ENCODE results near the gene GDF7. TPM values are rescaled to one million over a fixed set of nuclear protein-coding genes. Genes with fewer than 3 reads are reported as not detected.

GDF7 gene
- total and polyA plus RNA-seq, 2 of the 4 experiments (the other 2 are of a cell fraction): under 0.01 to 0.02 TPM

DNA sequence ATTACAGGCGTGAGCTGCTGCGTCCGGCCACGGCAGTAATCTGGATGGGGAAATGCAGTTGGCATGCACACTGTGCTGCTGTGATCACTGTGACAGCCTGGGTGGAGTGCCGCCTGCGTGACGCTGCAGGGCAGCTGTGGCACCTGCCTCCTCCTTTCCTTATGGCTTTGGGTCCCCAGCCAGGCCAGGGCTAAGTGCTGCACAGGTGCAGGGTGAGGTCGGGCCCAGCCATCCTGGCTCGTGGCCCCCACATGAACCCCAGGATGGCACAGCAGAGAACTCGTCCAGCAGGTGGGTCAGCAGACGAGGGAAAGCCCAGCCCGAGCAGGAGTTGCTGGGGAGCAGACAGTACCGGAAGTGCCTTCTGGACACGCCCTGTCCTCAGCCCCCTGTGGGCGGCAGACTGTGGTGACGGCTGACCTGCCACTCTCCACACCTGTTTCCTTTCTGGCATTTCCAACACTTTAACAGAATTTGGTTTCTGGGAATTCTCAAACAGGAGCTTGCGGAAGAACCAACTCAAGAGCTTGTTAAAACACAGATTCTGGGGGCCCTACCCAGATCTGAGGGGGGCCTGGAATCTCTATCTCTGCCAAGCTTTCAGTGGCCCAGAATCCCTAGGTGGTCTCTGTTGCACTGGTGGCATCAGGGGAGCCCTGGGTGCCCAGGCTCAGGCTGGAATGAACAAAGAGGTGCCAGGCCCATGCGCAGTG lies 33.0 kb upstream of the GDF7 start:
- intact Hi-C loops (cut with micrococcal nuclease): loop anchor here (2.0 kb wide), 1 partner anchor 15 kb away; no protein-coding TSS in a partner anchor

More for the DNA sequence above, 33.0 kb upstream of the GDF7 start:
- in situ Hi-C loops (cut with MboI; ENCODE audit: low sequenced_read_pairs): loop anchor here (5.0 kb wide), 1 partner anchor 192 kb away; no protein-coding TSS in a partner anchor
- Histone ChIP-seq H3K56ac (ENCODE audit: extremely low read depth, insufficient read depth, low read length) (no peak overlapping the region), H2BK15ac (ENCODE audit: low read depth, low read length) (no peak overlapping the region), H4K91ac (ENCODE audit: insufficient read depth, low read depth, low read length) (no peak overlapping the region), H3K4ac (ENCODE audit: low read depth, low read length) (no peak overlapping the region), H4K20me1 (ENCODE audit: insufficient read depth, low read length) (no peaks in the 10 kb centered on the region), H3K4me3 (ENCODE audit: insufficient read depth, low read depth, low read length) (no peak overlapping the region), H2BK20ac (ENCODE audit: low read depth, low read length) (no peak overlapping the region), H4K5ac (ENCODE audit: low read depth, low read length) (no peak overlapping the region), H2AK5ac (ENCODE audit: low read depth, low read length) (no peak overlapping the region), H3K79me1 (ENCODE audit: low read depth in 1 of 2, low read length in 2 of 2) (no peaks in the 10 kb centered on the region), H3K18ac (ENCODE audit: low read depth, low read length) (no peak overlapping the region), H2AFZ (replicated peaks; ENCODE audit: low read length, poor library complexity) (peak overlapping the region; percentile 17), H3K27ac (ENCODE audit: insufficient read depth, low read length) (no peak overlapping the region), H3K4me2 (ENCODE audit: low read depth, low read length) (no peak overlapping the region), H2AK9ac (replicated peaks; ENCODE audit: low read depth, low read length, poor library complexity) (peak overlapping the region; percentile 8), H4K8ac (ENCODE audit: low read depth in 2 of 2, low read length in 2 of 2) (no peak overlapping the region), H3K36me3 (ENCODE audit: control insufficient read depth, insufficient read depth, low read length) (peaks cover 18% of the 10 kb centered on the region), H3K9ac (ENCODE audit: low read depth, low read length) (no peak overlapping the region), H3K27me3 (ENCODE audit: control insufficient read depth, insufficient read depth, low read length) (no peaks in the 10 kb centered on the region), H3K9me1 (ENCODE audit: insufficient read depth, low read length) (no peaks in the 10 kb centered on the region), H3K4me1 (ENCODE audit: control insufficient read depth, insufficient read depth, low read length) (peaks cover 11% of the 10 kb centered on the region), H3K14ac (replicated peaks; ENCODE audit: low read depth, low read length) (no peak overlapping the region), H3K23ac (ENCODE audit: low read depth, low read length) (no peak overlapping the region), H2BK120ac (ENCODE audit: low read depth, low read length) (no peak overlapping the region), H3K9me3 (ENCODE audit: control insufficient read depth, insufficient read depth, low read length) (no peaks in the 10 kb centered on the region), H2BK5ac (ENCODE audit: low read depth, low read length, poor library complexity, severe bottlenecking) (no peak overlapping the region)
- DNase-seq: no peak
- dilution Hi-C loops (cut with HindIII; ENCODE audit: low sequenced_read_pairs, unreplicated experiment): loop anchor here (25.0 kb wide), 1 partner anchor 247 kb away; no protein-coding TSS in a partner anchor
- TF ChIP-seq MAZ (IDR thresholded peaks at IDR 0.05; ENCODE audit: borderline replicate concordance, low read depth, low read length) (no peak), RFX5 (IDR thresholded peaks at IDR 0.05; ENCODE audit: low read depth, low read length) (no peak)
- CTCF ChIA-PET: interaction anchor here (0.8 to 1.4 kb wide), 5 partner anchors 16 to 223 kb away, joined by 3 to 7 read pairs (median 5); partner anchors contain the start of gene RHOB
- BruUV-seq (replicated peaks): no TSS peak
- WGBS, 2 experiments (ENCODE audit: extremely low coverage in 2 of 2, insufficient read length in 1 of 2): 98% methylated on average over 8 of the region's 18 CpGs; no CpG with 5 or more reads in 1 of the 2 experiments
- no peak for ATAC-seq (ENCODE audit: low read depth)
- POLR2A ChIA-PET (ENCODE audit: unreplicated experiment): interaction anchor here (1.8 kb wide), 1 partner anchor 187 kb away, joined by 10 read pairs; the partner anchor contains the start of gene RHOB

Measured in IMR-90 (cell line).